Stimulated activated CD8-positive, alpha-beta memory T cell treated with anti-CD3 and anti-CD28 coated beads, Interleukin-12 subunit alpha, Interleukin-12 subunit beta, amount 100 ng/mL, for 4 hours (primary cell): Measurements from ENCODE around the gene MDM2.
"Not testable (repeated sequence)": the region's sequence is repeated elsewhere in the genome, so short reads cannot be mapped to it uniquely, and the experiment has no call there.

Source experiments
- DNase-seq: peaks from one replicate; pipeline ENCODE4 v3.0.0-alpha.2; 2020; ENCODE audit warnings: low read depth

The MDM2 gene

DNA sequence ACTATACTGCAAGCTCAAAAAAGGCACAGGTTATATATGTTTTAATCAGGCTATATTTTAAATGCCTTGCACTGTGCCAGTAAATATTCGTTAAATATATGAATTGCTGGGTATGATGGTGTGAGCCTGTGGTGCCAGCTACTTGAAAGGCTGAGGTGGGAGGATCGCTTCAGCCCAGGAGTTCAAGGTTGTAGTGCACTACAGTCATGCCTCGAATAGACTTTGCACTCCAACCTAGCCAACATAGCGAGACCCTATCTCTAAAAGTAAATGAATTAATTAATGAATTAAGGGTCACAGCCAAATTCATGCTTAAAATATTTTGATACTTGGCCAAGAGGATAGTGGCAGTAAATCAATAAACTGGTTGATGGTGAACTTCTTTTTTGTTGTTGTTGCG is 22.2 kb upstream of the MDM2 start:
- no peak for DNase-seq

DNA sequence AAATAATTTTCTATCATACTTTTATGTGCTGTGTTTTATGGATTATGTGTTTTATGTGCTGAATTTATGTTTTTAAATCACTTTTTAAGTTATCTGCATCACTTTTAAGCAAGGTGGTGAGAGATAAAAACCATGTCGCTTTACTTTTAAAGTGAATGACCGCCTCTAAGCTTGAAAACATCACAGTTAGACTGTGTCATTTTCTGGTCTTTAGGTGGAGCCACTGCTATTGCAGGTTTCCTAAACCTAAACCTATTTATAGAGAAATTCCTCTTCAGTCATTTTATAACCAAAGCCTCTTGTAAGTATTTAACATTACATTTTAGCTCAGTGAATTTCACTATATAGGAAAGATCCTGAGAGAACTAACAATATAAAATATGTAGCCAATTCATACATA is 21.0 kb upstream of the MDM2 start:
- DNase-seq = no peak

GRCh38 chr12:68788554-68789143 is 19.3 kb upstream of the MDM2 start:
- DNase-seq = no peak

GRCh38 chr12:68789144-68789878 is 18.7 kb upstream of the MDM2 start:
- no peak for DNase-seq

DNA sequence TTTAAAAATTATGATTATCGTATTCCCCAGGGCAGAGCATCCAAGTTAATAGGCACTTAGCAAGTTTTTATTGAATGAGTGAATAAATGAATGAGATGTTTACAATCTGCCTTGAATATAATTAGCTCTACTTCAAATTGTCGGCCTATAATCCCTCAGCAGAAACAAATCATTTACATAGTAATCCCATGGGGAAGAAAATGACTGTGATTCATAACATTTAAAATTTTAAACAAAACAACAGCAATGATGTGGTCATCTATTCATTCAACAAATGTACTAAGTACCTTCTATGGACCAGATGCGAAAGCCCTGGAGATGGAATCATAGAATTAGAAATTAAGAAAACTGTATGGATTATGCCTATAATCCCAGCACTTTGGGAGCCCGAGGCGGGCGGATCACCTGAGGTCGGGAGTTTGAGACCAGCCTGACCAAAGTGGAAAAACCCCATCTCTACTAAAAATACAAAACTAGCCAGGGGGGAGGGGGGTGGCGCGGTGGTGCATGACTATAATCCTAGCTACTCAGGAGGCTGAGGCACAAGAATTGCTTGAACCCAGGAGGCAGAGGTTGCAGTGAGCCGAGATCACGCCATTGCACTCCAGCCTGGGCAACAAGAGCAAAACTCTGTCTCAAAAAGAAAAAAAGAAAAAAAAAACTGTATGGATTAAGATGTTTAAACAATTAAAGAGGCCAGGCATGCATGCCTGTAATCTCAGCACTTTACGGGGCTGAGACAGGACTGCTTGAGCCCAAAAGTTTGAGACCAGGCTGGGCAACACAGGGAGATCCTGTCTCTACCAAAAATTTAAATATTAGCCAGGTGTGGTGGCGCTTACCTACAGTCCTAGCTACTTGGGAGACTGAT is 17.7 kb upstream of the MDM2 start:
- no peak for DNase-seq

GRCh38 chr12:68790952-68791234 is 17.1 kb upstream of the MDM2 start:
- DNase-seq = no peak

GRCh38 chr12:68791897-68792481 is 16.0 kb upstream of the MDM2 start:
- DNase-seq = no peak

- DNase-seq = no peak
Observed at GRCh38 chr12:68792952-68793351, 15.0 kb upstream of the MDM2 start.

GRCh38 chr12:68793436-68793835 is 14.5 kb upstream of the MDM2 start:
- no peak for DNase-seq

- DNase-seq = no peak
Observed at GRCh38 chr12:68793975-68794652, 13.9 kb upstream of the MDM2 start.

DNA sequence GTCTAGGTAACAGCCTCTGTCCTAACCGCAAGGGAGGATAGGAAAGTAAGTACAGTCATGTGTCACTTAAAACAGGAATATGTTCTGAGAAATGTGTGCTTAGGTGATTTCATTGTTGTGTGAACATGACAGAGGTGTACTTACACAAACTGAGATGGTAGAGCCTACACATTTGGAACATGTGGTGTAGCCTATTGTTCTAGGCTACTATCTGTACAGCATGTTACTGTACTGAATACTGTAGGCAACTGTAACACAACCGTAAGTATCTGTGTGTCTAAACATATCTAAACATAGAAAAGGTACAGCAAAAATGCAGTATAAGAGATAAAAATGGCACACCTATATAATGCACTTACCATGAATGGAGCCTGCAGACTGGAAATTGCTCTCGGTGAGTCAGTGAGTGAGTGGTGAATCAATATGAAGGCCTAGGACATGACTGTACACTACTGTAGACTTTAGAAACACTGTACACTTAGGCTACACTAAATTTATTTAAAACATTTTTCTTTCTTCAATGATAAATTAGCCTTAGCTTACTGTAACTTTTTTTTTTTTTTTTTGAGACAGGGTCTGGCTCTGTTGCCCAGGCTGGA is 13.2 kb upstream of the MDM2 start:
- no peak for DNase-seq

- DNase-seq = no peak
Observed at GRCh38 chr12:68796399-68796798, 11.6 kb upstream of the MDM2 start.

GRCh38 chr12:68798882-68799234 is 9.1 kb upstream of the MDM2 start:
- DNase-seq = no peak

DNA sequence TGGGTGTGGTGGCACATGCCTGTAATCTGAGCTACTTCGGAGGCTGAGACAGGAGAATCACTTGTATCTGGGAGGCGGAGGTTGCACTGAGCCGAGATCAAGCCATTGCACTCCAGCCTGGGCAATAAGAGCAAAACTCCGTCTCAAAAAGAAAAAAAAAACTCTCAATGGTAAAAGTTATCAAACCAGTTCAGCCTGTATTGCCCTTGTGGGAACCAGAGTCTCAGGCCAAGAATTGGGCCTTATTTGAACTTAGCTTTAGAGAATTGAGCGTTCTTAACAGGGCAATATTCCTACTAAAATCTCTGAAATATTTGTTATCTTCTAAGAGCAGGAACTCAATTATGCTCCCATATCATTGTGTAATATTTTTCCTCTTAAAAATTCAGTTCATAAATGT is 7.7 kb upstream of the MDM2 start:
- no peak for DNase-seq

- not testable (repeated sequence) for DNase-seq
Observed at GRCh38 chr12:68801124-68801523, 6.9 kb upstream of the MDM2 start.

DNA sequence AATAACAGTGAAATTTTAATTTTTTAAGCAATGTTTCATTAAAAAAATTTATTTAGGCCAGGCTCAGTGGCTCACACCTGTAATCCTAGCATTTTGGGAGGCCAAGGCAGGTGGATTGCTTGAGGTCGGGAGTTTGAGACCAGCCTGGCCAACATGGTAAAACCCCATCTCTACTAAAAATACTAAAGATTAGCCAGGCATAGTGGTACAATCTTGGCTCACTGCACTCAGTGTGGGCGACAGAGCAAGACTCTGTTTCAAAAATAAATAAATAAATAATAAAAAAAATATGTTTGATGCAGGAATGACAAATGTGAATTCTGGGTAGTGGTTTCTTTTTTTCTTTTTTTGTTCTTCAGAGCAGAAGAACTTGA is 5.6 kb upstream of the MDM2 start:
- DNase-seq = not testable (repeated sequence)

- DNase-seq = not testable (repeated sequence)
Observed at GRCh38 chr12:68802911-68803651, 4.9 kb upstream of the MDM2 start.

GRCh38 chr12:68803948-68804656 is 3.9 kb upstream of the MDM2 start:
- DNase-seq = no peak

DNA sequence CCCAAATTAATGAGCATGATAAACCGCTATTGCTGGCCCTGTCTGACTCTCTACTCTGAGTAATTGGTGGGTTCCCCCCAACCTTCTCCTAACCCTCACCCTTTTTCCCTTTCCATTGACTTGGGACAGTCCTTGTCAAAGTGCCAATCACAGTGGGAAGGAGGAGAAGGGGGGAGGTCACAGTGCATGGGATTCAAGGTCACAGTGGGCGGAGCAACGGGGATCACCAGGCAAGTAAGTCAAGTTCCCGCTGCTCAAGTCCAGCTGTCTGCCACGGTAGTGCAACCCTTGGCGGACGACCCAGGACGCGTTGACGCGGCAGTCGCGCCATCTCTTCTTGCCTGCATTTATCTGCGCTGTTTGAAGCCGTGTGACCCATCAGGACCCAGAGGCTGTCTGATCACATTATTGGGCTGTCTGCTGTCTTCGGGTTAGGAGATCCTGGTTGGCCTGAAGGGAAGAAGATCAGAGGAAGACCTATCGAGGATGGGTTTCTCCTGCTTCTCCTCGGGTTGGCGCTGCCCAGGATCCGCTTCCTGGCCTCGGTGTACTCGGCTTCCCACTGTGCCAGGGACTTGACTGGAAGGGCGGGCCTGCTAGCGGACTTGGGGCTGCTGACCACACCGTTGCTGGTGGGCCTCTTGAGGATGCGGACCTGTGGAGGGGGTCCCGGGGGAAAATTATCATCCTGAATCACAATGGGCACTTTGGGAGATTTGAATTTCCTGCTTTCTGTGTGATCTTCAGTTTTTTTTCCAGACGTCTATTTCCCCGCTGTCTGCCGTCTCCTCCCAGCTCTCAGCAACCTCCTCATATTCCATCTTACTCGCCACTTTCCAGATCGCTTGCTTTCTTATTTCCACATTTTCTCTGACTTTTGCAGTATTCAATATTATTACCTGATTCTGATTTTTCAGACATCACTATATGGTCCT is 3.1 kb upstream of the MDM2 start:
- DNase-seq = no peak
